ENCODE results near the gene SLC35G2.
"Not testable (repeated sequence)": the region's sequence is repeated elsewhere in the genome, so short reads cannot be mapped to it uniquely, and the experiment has no call there.

Gene SLC35G2

DNA sequence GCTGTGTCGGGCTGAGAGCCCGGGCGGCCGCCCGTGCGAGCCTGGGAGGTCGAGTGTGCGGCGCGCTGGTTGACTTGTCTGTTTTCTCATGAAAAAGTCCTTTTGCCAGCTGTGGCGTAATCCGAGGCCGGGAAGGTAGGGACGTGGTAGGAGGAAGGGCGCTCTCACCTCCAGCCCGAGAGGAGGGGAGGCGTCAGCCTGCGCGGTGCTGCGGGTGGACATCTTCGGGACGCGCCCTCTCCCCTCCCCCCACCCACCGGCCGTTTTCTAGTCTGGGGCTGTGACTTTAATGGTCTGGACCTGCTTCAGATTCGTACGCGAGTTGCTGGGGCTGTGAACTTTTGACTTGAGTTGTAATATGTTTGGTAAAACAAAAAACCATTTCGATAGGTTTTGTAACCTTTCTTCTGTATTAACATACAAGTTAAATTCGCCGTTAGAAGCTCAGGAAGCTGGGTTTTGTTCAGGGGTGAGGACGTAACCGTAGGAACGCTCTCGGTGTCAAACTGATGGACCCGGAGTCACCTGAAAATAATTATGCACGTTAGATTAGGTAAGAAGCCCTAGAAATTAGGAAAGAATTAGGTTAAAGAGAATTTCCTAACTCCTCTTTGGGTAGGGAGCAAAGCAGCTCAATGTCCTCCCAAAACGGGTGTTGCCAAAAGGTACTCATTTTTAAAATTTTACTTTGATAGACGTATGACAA, 43.8 kb downstream of the SLC35G2 start:
- DNase-seq (ENCODE audit: insufficient read length, low spot score), result no peak
- TF ChIP-seq, protein P1, sequence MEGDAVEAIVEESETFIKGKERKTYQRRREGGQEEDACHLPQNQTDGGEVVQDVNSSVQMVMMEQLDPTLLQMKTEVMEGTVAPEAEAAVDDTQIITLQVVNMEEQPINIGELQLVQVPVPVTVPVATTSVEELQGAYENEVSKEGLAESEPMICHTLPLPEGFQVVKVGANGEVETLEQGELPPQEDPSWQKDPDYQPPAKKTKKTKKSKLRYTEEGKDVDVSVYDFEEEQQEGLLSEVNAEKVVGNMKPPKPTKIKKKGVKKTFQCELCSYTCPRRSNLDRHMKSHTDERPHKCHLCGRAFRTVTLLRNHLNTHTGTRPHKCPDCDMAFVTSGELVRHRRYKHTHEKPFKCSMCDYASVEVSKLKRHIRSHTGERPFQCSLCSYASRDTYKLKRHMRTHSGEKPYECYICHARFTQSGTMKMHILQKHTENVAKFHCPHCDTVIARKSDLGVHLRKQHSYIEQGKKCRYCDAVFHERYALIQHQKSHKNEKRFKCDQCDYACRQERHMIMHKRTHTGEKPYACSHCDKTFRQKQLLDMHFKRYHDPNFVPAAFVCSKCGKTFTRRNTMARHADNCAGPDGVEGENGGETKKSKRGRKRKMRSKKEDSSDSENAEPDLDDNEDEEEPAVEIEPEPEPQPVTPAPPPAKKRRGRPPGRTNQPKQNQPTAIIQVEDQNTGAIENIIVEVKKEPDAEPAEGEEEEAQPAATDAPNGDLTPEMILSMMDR (IDR thresholded peaks at IDR 0.05; ENCODE audit: insufficient read depth, missing control alignments), result no peak
- FAIRE-seq, result no peak

DNA sequence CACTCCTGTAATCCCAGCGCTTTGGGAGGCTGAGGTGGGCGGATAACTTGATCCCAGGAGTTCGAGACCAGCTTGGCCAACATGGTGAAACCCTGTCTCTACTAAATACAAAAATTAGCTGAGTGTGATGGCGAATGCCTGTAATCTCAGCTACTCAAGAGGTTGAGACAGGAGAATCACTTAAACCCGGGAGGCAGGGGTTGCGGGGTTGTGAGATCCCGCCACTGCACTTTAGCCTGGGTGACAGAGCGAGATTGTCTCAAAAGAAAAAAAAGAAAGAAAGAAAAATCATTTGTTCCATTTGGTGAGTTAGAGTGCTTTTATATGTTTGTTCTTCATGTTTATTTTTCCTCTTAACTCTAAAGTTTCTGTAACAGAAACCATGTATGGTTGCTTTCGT, 50.4 kb downstream of the SLC35G2 start:
- no peak for FAIRE-seq
- TF ChIP-seq, protein P1 (IDR thresholded peaks at IDR 0.05; ENCODE audit: insufficient read depth, missing control alignments), result no peak
- no peak for DNase-seq (ENCODE audit: insufficient read length, low spot score)

DNA sequence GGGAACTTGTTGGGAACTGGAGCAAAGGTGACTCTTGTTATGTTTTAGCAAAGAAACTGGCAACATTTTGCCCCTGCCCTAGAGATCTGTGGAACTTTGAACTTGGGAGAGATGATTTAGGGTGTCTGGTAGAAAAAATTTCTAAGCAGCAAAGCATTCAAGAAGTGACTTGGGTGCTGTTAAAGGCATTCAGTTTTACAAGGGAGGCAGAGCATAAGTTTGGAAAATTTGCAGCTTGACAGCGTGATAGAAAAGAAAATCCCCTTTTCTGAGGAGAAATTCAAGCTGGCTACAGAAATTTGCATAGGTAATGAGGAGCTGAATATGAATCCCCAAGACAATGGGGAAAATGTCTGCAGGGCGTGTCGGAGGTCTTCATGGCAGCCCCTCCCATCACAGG, 53.3 kb downstream of the SLC35G2 start:
- FAIRE-seq, result not testable (repeated sequence)

DNA sequence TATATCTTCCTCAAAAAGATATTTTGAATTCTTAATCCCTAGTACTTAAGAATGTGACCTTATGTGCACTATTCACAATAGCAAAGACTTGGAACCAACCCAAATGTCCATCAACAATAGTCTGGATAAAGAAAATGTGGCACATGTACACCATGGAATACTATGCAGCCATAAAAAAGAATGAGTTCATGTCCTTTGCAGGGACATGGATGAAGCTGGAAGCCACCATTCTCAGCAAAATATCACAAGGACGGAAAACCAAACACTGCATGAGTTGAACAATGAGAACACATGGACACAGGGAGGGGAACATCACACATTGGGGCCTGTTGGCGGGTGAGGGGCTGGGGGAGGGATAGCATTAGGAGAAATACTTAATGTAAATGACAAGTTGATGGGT, 60.6 kb downstream of the SLC35G2 start:
- not testable (repeated sequence) for DNase-seq (ENCODE audit: insufficient read length, low spot score); FAIRE-seq

More for the DNA sequence above, 53.3 kb downstream of the SLC35G2 start:
- DNase-seq (ENCODE audit: insufficient read length, low spot score), result not testable (repeated sequence)

DNA sequence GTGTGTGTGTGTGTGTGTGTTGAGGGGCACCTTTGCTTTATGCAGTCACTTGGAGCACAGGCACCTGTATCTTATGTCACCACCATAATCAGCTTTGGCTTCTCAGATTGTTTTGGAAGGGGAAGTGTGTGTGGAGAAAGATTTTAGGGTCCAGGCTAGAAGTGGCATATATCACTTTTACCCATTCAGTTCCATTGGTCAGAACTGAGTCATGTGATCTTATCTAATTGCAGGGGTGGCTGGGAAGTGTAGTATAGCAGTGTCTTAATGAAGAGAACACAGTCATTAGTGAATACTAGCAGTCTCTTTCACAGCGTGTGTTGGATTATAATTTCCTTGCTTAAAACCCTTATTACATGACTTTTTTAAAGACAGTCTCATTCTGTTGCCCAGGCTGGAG, 63.6 kb downstream of the SLC35G2 start:
- no peak for DNase-seq (ENCODE audit: insufficient read length, low spot score)
- no peak for FAIRE-seq
- TF ChIP-seq, protein P1 (IDR thresholded peaks at IDR 0.05; ENCODE audit: insufficient read depth, missing control alignments), result no peak

DNA sequence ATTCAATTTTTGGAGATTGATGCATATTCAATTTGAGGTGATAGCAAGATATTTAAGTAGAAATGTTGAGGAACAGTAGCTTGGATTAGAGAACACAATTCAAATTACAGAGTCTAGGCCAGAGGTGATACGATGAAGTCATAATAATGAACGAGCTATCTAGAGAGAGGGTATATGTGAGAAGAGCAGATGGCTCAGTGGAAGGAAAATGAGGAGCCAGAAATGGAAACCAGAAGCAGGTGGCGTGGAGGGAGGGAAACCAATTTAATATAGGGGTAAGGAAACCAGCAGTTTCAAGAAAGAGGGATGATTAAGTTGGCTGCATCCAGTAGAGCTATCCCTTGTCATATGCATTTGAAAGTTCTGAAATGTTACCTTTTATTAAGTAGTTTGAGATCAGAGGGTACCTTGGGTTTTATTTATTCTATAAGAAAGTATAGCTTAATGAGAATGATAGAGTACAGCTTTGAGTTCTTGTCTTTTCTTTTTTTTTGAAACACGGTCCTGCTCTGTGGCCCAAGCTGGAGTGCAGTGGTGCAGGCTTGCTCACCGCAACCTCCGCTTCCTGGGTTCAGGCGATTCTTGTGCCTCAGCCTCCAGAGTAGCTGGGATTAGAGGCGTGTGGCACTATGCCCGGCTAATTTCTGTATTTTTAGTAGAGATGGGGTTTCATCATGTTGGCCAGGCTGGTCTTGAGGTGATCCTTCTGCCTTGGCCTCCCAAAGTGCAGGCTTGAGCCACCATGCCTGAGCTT, 65.2 kb downstream of the SLC35G2 start:
- TF ChIP-seq, protein P1 (IDR thresholded peaks at IDR 0.05; ENCODE audit: insufficient read depth, missing control alignments), result no peak
- FAIRE-seq (no peak), DNase-seq (ENCODE audit: insufficient read length, low spot score) (no peak)

DNA sequence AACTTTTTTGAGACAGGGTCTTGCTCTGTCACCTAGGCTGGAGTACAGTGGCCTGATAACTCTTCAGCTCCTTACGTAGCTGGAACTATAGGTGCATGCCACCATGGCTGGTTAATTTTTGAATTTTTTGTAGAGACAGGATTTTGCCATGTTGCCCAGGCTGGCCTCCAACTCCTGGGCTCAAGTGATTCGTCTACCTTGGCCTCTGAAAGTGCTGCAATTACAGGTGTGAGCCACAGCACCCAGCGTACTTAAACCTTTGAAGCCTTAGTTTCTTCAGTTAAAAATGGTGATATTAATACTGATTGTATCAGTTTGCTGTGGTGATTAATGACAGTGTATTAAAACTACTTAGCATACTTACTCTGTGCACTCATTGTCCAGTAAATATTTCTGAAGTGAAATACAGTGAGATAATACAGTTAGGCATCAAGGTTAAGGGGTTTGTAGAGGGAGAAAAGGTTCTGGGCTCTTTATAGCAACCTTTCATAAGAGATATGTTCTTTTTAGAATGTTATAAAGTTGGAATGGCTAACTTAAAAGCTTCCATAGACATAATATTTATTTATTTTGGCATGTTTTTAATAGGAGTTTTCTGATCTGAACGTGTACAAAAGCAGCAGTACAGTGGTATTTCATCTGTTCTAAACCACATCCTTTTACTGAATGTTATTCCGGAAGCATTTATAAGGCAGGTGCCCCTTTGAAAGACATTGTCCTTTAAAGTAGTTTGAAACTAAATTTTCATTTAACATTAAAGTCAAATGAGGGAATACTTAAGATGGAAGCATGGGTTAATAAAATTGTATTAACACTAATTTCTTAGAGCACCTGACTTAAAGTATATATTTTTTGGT, 66.7 kb downstream of the SLC35G2 start:
- FAIRE-seq (no peak), DNase-seq (ENCODE audit: insufficient read length, low spot score) (no peak)
- TF ChIP-seq, protein P1 (IDR thresholded peaks at IDR 0.05; ENCODE audit: insufficient read depth, missing control alignments), result no peak

All from D721Med (cell line).